Measurements from ENCODE around the gene TOP3B.

DNA sequence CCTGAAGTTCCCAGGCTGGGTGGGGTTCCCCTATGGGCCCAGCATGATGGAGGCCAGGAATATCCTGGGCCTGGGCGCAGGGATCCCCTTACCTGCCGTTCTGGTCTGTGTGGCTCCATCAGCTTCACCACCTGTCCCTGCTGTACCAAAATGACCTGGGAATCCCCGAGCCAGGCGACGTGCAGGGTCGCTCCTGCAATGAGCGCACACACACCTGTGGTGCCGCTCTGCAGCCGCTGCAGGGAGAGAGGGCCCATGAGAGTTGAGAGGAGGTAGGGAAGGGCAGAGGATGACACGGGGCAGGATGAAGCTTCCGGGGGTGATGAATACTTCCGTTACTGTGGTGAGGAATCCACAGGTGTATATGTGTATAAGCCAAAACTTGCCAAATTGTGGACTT is 51.5 kb downstream of the TOP3B start:
- TF ChIP-seq POLR2A (IDR thresholded peaks at IDR 0.05): no peak
- TF ChIP-seq, protein P1, sequence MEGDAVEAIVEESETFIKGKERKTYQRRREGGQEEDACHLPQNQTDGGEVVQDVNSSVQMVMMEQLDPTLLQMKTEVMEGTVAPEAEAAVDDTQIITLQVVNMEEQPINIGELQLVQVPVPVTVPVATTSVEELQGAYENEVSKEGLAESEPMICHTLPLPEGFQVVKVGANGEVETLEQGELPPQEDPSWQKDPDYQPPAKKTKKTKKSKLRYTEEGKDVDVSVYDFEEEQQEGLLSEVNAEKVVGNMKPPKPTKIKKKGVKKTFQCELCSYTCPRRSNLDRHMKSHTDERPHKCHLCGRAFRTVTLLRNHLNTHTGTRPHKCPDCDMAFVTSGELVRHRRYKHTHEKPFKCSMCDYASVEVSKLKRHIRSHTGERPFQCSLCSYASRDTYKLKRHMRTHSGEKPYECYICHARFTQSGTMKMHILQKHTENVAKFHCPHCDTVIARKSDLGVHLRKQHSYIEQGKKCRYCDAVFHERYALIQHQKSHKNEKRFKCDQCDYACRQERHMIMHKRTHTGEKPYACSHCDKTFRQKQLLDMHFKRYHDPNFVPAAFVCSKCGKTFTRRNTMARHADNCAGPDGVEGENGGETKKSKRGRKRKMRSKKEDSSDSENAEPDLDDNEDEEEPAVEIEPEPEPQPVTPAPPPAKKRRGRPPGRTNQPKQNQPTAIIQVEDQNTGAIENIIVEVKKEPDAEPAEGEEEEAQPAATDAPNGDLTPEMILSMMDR (IDR thresholded peaks at IDR 0.05): no peak

All from right lobe of liver (tissue), 4 donors.